WTC11 (cell line): Measurements from ENCODE around the gene DEGS1.

Experiments
- CTCF ChIP-seq: fragments of 200-600 bp; IDR thresholded peaks from 2 replicates; pipeline ENCODE4 v1.8.0; 2022; ENCODE audit warnings: antibody characterized with exemption
- KAT7 ChIP-seq: sonication (generic); formaldehyde crosslinking; IDR thresholded peaks from 2 replicates; pipeline ENCODE4 v1.8.1; 2023; ENCODE audit warnings: missing genetic modification reagents, mild to moderate bottlenecking, borderline replicate concordance
- NFE2L1 ChIP-seq: sonication (generic); formaldehyde crosslinking; IDR thresholded peaks from 2 replicates; pipeline ENCODE4 v1.8.1; 2023; ENCODE audit warnings: missing genetic modification reagents
- ZNF138 ChIP-seq: sonication (generic); formaldehyde crosslinking; conservative IDR thresholded peaks from 2 replicates; pipeline ENCODE4 v1.8.1; 2022; ENCODE audit warnings: mild to moderate bottlenecking, moderate library complexity, missing genetic modification reagents
- ZNF263 ChIP-seq: sonication (generic); formaldehyde crosslinking; IDR thresholded peaks from 2 replicates; pipeline ENCODE4 v1.8.1; 2022; ENCODE audit warnings: low read depth, mild to moderate bottlenecking, moderate library complexity, missing genetic modification reagents
- ZNF416 ChIP-seq: fragments of 250-450 bp; sonication (Bioruptor Pico); IDR thresholded peaks from 2 replicates; pipeline ENCODE4 v1.9.0; 2021; ENCODE audit warnings: mild to moderate bottlenecking, inconsistent platforms

- TF ChIP-seq ZNF416 (CRISPR knock-in tag) = no peak
- no peak for TF ChIP-seq KAT7 (CRISPR knock-in tag)
- TF ChIP-seq ZNF263 (CRISPR knock-in tag) = no peak
- TF ChIP-seq CTCF = no peak
- no peak for TF ChIP-seq NFE2L1 (CRISPR knock-in tag)
- no peak for TF ChIP-seq ZNF138
Observed at GRCh38 chr1:224178894-224179293, 4.1 kb upstream of the DEGS1 start.
